GM19023 (cell line): ENCODE data around the gene TRIM8.

ENCODE experiments used
- ATAC-seq: cut with Tn5 transposase; IDR thresholded peaks from one replicate; pipeline ENCODE4 v1.9.1; 2021; ENCODE audit warnings: mild to moderate bottlenecking, moderate library complexity; ENCODE audit not compliant: unreplicated experiment

TRIM8 gene, protein sequence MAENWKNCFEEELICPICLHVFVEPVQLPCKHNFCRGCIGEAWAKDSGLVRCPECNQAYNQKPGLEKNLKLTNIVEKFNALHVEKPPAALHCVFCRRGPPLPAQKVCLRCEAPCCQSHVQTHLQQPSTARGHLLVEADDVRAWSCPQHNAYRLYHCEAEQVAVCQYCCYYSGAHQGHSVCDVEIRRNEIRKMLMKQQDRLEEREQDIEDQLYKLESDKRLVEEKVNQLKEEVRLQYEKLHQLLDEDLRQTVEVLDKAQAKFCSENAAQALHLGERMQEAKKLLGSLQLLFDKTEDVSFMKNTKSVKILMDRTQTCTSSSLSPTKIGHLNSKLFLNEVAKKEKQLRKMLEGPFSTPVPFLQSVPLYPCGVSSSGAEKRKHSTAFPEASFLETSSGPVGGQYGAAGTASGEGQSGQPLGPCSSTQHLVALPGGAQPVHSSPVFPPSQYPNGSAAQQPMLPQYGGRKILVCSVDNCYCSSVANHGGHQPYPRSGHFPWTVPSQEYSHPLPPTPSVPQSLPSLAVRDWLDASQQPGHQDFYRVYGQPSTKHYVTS

DNA sequence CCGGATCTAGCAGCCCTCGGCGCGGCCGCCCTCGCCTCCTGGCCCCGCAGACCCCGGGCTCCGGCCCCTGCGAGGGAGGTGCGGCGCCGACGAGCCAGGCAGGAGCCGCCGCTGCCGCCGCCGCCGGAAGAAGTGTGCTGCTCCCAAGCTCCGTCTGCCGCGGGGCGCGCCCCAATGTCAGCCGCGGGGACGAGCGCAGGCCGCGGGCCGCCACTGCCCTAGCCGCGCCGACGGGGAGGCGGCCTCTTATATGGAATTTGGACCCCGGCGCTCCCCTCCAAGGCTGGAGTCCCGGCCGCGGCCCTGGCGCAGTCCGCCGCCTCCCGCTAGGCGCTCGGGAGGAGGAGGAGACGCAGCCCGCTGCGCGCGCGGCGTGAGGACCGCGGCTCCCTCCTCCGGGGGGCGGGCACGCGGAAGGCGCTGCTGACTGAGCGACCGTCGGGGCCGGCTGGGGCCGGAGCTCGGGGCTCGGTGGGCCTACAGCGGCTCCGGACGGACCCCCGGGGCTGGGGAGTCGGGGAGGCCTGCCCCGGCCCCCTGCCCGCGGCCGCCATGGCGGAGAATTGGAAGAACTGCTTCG, at the start of gene TRIM8:
TSS of gene TRIM8 (plus strand) at position 414 of the 580 bp plus-strand sequence. CDS start at position 553, 139 bp downstream.
- peak; percentile 14 for ATAC-seq

DNA sequence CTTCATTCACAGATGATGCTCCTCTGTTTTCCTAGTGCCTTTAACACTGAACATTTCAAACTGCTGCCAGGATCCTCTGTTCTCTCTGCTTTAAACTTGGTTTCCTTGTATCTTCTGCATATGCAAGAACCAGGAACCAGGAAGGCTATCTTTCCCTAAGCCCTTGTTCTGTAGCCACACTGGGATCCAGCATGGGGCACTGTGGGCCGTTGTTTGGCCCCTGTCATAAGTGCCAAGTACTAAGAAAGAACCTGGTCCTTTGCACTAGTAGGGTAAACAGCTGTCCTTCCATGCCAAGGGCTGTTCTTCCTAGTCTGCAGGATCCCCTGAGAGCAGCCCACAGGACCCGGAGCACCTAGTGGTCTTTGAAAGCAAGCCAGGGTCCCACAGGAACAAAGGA, 49.0 kb upstream of the TRIM8 start:
- no peak for ATAC-seq

DNA sequence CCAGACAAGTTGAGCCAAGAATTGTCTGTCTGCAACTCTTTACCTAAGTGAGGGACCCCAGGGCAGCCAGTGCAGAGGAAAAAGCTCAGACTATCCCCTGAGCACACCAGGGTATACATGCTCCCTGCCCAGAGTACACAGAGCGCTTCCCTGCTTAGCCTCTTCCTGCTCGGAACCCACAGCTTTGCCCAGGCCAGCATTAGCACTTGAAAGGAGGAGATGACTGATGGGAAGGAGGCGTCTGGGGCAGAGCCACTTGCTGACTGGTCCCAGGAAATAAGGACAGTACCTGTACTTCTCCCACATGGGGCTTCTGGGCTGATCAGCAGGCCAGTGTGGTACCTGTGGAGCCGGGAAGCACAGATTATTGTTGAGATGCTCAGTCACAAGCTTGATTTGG, 48.4 kb upstream of the TRIM8 start:
- no peak for ATAC-seq

DNA sequence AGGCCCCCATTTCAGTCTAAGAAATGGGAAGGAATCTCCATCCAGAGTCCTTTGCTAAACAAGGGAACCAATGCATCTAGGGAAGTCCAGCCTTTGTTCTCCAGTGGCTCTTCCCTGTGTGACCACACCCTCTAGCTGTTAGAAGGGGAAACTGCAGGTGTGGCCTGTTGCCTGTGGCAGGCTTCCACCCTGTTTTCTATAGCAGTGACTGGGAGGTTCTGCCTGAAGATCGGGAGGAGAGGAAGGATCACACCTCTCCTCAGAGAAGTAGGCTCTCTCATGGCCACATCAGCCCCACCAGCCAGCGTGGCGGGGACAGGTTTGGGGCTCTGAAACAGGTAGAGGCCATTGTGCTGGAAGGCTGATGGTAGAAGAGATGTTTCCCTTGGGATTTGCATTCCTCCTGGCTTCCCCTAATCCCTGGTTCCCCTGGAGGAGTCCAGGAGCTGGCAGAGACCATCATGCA, 47.7 kb upstream of the TRIM8 start:
- no peak for ATAC-seq

DNA sequence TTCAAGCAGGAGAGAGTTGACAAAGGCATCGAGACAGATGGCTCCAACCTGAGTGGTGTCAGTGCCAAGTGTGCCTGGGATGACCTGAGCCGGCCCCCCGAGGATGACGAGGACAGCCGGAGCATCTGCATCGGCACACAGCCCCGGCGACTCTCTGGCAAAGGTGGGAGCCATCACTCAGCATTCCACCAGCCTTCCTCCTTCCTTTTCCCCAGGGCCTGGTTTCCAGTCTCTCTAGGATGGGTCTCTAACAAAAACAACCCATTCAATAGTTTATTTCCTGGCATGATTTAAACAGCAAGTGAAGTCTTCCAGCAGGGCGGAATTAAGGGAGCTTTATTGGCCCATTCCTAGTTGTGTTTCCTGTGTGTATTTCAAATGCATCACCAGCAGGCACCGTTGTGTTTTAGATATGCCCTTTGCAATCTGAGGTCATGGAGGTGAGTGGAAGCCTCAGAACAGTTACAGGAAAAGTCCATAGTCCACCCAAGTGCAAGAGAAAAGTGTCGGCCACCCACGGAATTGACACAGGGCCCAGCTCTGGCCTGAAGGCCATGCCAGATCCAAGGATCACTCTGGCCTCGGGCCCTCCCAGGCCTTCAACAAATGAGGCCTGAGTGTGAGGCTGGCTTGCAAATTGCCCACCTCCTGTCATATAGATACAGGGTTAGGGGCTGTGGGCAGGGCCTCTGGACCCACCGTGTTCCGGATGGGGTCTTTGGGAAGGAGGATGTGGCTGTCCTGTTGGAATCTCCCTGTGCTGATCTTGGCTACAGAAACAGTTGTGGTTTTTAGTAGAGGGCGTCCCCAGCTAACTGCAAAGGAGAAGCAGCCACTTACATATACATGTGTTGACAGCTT, 46.9 kb upstream of the TRIM8 start:
- no peak for ATAC-seq

DNA sequence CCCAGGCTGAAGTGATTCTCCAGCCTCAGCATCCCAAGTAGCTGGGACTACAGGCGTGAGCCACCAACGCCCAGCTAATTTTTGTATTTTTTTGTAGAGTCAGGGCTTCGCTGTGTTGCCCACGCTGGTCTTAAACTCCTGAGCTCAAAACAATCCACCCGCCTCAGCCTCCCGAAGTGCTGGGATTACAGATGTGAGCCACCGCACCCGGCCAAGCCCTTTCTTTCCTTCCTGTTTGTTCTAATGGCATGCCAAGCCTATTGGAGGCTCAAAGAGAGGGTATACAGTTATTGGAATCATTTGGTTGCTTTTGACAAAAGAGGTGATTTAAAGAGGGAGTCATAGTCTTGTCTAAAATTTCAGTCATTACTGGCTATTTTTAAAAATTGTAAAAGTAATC, 46.0 kb upstream of the TRIM8 start:
- no peak for ATAC-seq

DNA sequence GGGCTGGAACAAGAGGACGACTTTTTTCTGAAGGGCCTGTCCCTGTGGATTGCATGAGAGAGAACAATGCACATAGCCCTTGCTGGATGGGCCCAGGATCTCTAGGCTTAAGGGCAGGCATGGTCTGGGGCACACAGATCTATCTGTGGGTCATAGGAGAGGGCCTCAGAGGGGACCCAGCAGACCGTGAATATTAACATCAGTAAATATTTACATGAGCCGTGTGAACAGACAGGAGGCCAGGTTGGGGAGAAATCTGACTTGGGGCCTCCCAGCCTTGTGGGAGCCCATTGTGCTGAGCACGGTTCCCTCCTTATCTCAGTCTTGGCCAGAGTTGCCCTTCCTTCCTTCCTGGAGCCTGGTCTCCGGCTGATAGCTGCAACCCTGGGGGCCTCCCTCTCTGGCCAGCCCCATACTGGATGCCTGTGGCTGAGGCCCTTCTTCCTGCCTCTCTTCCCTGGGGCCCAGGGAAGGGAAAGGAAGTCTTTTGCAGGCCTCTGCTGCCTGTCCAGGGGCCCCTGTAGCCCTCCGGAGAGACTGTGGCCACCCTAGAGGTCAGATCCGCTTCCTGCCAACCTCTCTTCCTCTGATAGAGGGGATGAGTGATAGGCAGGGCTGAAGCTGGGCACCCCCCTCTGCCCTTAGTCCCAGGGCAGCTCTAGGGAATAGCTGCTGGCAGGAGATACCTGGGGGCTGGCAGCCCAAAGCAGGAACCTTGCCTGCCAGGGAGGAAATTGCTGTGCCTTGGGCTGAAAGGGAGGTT, 44.5 kb upstream of the TRIM8 start:
- no peak for ATAC-seq

DNA sequence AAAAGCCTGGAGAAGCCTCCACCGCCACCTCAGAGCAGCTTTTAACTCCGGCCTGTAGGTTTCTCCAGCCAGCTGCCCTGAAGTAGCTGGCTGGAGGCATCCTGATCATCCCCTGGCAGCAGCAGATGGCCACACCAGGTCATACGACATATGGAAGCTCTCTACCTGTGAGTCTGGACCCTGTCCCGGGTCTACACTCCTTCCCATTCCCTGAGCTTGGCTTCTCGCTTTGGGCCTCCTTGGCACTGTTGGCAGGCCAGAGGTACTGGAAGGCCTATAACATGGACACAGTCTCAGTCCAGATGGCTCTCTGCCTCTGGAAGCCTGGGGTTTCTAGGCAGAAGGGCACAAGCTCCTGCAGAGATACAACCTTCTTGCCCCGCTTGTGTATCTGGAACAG, 43.5 kb upstream of the TRIM8 start:
- ATAC-seq, result no peak

DNA sequence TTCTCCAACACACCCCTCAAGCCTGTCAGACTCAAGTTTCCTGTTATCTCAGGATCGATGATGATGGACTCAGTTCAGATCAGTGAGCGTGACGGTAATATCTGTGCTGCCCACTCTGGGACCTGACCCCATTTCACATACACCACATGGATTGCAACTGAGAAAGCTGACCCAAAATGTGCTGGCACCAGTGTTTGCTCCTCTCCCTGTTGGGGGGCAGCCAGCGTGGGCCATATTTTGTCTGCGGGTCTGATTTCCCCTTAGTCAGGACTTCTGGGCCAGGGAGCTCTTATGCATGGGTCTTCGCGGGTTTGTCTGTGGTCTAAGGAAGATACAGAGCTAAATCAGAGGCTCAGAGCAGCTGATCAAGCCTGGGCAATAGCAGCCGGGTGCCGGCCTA, 42.6 kb upstream of the TRIM8 start:
- ATAC-seq, result no peak

DNA sequence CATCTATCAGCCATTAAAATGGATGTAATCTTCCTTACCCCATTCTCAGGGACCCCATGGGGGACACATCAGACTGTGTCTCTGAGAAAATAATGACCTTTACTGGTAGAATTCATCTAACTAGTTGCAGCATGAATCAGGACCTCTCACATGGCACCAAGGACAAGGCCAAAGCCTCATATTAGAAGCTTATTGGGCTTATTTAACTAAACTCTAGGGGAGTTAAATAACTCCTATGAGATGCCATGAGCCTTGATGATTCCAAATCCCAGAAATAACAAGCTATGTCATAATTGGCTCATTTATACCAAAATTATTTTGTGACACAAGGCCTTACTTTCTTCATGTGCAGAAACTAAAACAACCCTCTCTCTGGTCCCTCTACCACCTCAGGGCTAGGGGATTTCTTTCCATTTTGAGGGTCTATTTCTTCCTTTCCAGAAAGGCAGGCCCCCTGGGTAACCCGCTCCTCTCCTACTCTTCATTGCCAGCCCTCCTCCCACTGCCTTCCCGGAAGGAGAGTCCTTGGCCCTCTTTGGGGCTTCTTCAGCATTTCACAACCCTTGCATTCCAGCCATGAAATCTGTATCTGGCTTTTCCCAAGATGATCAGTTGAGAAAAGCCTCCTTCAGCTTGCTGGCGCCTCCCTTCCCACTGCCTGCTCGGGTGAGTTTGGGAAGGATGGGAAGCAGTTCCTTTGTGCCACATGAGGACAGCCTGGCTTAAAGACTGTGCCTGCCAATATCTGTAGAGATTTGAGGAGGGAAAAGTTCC, 41.8 kb upstream of the TRIM8 start:
- no peak for ATAC-seq

DNA sequence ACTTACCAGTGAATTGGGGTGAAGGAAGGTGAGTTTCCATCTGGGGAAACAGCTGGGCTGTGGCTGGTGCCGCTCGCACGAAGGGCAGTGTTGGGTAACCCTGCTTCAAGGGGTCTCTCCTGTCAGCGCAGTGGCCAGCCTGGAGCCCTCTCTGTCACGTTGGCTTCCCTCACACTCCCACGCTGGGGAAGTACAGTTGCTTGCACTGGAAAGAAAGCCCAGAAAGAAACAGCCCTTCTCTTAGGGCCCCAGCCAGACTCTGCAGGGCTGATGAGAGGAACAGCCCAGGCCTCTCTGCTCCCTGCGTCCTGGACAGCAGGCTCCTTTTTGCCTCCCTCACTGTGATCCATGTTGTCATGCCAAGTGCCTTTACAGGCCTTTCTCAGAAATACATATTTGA, 40.3 kb upstream of the TRIM8 start:
- ATAC-seq, result no peak

DNA sequence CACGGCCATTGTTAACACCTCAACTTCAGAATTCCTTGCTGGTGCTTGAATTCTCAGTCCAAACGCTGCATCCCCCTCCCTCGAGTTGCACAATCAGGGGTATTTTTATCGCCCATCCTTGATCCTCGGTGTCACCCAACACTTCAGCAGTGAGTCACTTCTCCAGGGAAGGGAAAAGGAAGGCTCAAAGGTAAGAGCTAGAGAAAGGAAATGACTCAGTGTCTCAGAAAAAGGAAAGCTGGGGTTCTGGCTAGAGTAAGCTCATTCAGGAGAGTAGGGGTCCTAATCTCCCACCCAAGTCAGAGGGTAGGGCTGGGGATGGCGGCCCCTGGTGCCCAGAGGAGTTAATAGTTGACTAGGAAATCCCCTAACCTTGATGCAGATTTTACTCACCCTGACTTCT, 39.8 kb upstream of the TRIM8 start:
- ATAC-seq, result no peak

DNA sequence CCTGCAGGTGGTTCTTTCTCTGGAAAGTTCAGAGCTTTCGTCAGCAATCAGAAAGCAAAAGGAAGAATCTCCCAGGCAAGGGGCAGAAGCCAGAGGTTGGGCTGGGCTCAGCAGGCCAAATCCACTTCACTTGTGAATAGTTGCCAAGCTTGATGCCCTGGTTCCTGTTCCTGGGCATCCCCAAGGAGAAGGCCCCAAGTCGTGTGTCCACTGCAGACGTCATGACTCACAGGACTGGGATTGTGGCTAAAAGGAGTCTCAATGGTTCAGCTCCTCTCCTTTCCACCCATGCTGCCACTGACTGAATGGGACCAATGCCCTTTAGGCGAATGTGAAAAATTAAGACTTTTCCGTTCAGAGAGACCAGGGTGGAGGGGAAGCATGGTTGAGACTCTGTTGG, 38.6 kb upstream of the TRIM8 start:
- no peak for ATAC-seq

DNA sequence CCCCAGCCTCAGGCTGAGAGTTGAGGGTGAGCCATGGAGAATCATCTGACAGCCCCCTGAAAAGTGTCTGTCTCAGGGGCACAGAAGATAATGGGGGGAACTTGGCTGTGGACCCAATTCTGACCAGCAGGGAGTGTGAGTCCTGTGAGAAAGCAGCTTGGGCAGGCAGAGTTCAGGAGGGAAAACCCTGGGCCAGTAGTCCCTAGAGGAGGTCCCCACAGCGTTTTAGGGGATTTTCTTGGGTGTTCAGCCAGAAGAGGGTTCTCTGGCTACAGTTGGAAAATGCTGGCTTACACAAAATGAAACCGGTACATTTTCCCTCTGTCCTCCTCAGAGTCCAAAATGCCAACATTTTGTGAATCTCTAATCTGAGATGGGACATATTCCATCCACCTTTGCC, 35.8 kb upstream of the TRIM8 start:
- ATAC-seq, result peak; percentile 57

DNA sequence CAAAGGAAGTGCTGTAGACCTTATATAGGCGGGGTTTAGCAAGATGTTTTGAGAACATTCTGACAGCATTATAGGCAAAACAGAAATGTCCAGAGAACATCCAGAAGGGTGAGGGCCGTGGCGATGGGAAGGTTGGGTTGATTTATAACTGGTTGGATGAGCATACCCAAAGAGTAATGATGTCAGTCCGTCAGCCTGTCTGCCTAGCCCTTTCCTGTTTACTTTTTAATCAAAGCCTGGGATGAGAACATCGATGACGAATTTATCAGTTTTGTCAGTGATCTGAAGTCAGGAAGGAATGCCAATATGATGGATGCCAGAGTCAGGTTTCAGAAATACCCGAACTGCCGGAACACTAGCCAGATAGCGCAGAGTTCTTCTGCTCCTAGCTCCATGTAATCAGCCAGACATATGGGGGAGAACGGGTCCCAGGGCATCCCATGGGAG, 33.8 kb upstream of the TRIM8 start:
- ATAC-seq, result no peak

DNA sequence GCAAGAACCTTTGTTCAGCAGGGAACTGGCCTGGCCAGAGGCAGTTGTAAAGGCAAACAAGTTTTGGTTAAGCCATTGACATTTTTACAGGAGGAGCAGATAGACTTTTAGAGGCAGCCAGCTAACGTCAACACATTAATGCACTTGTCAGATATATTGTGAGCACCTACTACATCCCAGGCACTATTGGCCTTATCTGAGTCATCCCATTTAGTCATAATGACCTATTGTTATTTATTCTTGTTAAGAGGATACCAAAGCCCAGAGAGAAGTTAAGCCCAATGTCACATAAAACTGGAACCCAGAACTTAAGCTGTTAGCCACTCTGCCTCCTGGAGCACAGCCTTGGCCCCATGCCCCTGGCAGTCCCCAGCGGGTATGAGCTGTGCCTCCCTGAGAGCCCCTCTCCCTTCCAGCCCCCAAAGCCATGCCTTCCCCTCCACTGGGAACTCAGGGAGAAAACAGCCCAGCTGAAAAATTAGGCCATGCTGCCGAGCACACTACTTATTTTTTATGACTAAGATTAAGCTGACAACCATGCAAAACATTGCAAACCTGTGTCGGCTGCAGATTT, 32.7 kb upstream of the TRIM8 start:
- no peak for ATAC-seq

DNA sequence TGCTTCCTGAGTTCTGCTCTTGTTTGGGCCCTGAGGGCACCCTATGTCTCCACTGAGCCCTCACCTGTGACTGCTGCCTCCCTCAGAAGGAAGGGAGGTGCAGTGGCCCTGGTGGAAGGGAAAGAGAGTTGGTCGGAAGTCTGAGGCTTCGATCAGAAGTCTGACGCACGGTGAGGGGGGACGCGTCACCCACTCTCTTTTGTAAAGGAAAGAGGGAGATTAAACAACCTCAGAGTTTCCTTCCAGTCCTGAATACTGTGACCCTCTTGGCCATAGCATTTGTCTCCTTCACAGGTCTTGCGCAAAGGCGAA, 31.4 kb upstream of the TRIM8 start:
- no peak for ATAC-seq

DNA sequence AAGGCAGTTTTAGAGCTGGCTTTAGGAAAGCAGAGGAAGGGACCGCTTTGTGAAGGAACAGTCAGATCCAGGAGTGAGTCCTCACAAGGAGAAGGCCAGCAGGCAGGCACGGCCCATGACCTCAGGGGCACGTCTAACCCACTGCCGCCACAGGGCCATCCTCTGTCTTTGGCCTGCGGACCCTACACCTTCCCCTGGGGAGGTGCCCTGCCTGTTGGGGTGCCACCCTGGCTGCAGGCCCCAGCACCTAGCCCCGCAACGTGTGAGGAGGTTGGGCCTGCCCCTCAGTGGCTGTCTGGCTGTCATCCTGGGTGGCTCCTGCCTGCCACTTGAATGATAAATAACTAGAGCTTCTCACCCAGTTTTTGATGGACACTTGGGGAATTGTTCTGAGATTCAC, 31.0 kb upstream of the TRIM8 start:
- no peak for ATAC-seq

DNA sequence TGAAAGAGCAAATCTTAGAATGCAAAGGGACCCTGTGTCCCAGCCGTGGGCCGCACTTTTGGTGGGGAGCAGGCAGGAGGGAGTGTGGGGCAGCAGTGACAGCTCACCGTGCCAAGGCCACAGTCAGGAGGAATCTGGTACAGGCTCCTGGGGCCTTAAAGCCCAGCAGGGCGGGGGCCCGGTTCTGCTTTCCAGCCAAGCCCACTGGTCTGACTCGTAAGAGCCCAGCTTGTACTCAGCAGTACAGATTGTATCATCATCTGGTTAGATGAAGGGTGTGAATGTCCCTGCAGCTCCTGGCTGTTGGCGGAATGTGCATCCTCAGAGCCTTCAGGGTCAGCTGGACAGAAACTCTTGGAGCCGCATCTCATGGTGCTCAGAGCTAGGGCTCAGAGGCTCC, 30.5 kb upstream of the TRIM8 start:
- no peak for ATAC-seq

DNA sequence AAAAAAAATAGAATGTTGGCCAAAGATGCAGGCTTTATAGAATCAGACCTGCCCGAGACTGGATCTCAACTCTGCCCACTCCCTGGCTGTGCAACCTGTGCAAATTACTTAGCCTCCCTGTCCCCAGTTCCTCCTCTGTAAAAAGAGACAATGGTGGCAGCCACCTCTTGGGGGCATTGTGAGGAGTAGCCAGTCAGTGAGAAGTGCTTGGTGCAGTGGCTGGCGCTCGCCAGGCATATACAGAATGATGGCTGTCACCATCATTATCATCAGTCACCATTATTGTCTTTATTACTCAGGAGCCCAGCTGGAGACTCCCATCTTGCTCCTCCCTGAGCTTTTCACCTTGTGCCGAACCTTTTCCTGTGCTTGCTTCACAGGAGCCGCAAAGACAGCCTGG, 29.4 kb upstream of the TRIM8 start:
- ATAC-seq, result no peak
